Hepatocyte (in vitro differentiated cells): ENCODE measurements around the gene CDC25C.
A peak's percentile ranks its signal among the peaks of the same experiment; 100 is the strongest.

ENCODE experiments used
- EZH2 ChIP-seq: fragments of 200-600 bp; sonication (generic); IDR thresholded peaks from 2 replicates; pipeline ENCODE4 v1.6.1; 2016; ENCODE audit warnings: antibody characterized with exemption, mild to moderate bottlenecking, borderline replicate concordance
- EZH2phosphoT487 ChIP-seq: fragments of 200-600 bp; sonication (generic); IDR thresholded peaks from one replicate; pipeline ENCODE4 v1.6.1; 2018; ENCODE audit warnings: antibody characterized with exemption, mild to moderate bottlenecking, low read depth, moderate library complexity; ENCODE audit not compliant: unreplicated experiment, severe bottlenecking
- TF ChIP-seq, protein P1 (sequence below): fragments of 200-600 bp; sonication (generic); IDR thresholded peaks from 2 replicates; pipeline ENCODE4 v1.5.1; 2016; ENCODE audit warnings: antibody characterized with exemption, mild to moderate bottlenecking; ENCODE audit not compliant: poor library complexity

DNA sequence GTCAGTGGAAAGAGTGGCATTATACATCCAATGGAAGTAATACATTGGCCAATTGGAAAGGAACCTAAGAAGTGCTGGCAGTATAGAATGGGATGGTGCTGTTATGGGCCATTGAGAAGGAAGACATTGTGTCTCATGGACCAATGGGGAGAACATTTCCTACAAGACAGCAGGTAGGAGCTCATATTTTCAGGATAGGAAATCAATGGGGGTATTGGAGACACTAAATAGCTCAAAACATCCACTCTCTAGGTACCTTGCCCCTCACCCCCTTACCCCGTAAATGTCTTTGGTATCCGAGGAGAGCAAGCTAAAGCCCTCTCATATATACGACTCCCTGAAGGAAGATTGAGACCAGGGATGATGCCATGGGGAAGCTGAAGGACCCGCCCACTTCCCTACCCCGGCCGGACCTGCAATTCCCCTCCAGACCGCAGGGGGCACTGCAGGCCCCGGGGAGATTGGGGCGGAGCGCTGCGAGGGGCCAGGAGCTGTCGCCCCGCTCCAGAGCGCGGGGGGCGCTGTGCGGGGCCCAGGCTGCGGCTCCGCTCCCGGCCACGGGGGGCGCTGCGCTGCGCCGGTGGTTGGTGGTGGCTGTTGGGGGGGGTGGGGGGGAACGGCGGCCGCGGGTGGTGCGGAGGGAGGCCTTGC lies 20.6 kb upstream of the CDC25C start, which contains the start of gene KDM3B:
- TF ChIP-seq, protein P1, sequence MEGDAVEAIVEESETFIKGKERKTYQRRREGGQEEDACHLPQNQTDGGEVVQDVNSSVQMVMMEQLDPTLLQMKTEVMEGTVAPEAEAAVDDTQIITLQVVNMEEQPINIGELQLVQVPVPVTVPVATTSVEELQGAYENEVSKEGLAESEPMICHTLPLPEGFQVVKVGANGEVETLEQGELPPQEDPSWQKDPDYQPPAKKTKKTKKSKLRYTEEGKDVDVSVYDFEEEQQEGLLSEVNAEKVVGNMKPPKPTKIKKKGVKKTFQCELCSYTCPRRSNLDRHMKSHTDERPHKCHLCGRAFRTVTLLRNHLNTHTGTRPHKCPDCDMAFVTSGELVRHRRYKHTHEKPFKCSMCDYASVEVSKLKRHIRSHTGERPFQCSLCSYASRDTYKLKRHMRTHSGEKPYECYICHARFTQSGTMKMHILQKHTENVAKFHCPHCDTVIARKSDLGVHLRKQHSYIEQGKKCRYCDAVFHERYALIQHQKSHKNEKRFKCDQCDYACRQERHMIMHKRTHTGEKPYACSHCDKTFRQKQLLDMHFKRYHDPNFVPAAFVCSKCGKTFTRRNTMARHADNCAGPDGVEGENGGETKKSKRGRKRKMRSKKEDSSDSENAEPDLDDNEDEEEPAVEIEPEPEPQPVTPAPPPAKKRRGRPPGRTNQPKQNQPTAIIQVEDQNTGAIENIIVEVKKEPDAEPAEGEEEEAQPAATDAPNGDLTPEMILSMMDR: peak; percentile 99
- TF ChIP-seq EZH2 (no peak), EZH2phosphoT487 (no peak)
